Measurements from ENCODE around the gene LAMA4. TPM values are rescaled to one million over a fixed set of nuclear protein-coding genes. Genes with fewer than 3 reads are reported as not detected.

Gene LAMA4
- total RNA-seq, 1 experiment from 2014 or later = 1.1 TPM

DNA sequence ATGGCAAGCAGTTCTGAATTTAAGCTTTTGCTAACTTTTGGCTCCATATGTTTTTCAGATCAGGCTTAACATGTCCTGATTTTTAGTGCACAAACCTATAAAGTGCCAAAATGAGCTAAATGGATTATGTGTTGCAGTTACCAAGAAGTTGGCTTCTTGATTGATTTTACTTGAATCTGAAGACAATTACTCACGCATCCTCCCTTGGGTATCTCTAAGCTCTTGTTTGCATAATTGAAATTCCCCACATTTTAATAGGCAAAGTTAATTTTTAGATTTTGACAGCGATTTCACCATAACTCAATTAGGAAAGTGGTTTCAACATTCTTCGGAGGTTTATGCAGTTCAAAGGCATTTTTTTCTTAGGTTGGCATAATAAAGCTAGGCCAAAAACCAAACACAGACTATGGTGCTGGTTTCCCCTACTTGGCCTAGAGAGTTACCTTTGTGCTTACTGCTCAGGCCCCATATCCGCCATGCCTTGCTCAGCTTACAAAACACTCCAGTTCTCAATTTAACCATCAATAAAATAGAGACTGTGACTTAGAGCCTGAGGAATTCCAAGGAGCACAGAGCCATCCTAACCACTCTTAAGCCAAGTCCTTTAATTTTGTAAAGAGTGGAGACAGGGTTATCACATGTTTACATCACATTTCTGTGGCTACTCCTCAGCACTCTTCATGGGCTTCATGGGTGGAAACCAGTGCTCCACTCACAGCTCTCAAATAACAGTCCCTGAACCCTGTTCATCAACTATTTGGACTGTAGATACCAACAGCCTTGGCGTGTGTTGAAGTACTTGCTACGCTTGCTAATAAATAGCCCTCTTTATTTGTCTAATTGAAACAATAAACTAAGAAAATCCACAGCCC is 32.1 kb downstream of the LAMA4 start:
- Histone ChIP-seq H2BK20ac (ENCODE audit: low read depth, low read length, poor library complexity, severe bottlenecking) (no peak overlapping the region), H3K27ac (ENCODE audit: insufficient read length, low read depth, low read length) (no peak overlapping the region), H3K79me2 (ENCODE audit: insufficient read depth, low read length) (no peaks in the 10 kb centered on the region), H2BK5ac (ENCODE audit: insufficient read length, low read length) (no peak overlapping the region), H3T11ph (ENCODE audit: low read length) (no peak overlapping the region), H3K56ac (ENCODE audit: insufficient read length, low read depth, low read length) (no peak overlapping the region), H3K4me2 (ENCODE audit: insufficient read depth, insufficient read length, low read length) (no peak overlapping the region), H3K4ac (ENCODE audit: low read depth, low read length) (no peak overlapping the region), H4K20me1 (ENCODE audit: control insufficient read depth, insufficient read depth, insufficient read length) (no peaks in the 10 kb centered on the region), H3K23me2 (ENCODE audit: insufficient read length, low read depth, low read length, poor library complexity, severe bottlenecking) (no peaks in the 10 kb centered on the region), H3K79me1 (ENCODE audit: insufficient read depth, low read depth, low read length, poor library complexity, severe bottlenecking) (no peaks in the 10 kb centered on the region), H2BK120ac (ENCODE audit: low read depth, low read length, poor library complexity, severe bottlenecking) (no peak overlapping the region), H3K14ac (ENCODE audit: insufficient read depth, low read length) (no peak overlapping the region), H4K5ac (ENCODE audit: insufficient read length, low read depth, low read length) (no peak overlapping the region), H4K8ac (replicated peaks; ENCODE audit: insufficient read length, low read depth, low read length) (no peak overlapping the region), H3K9me3 (ENCODE audit: control insufficient read depth, low read depth, low read length) (no peaks in the 10 kb centered on the region), H3K9ac (ENCODE audit: extremely low read depth, insufficient read length, low read length) (no peak overlapping the region), H2BK15ac (ENCODE audit: low read depth, low read length) (no peak overlapping the region), H3K23ac (ENCODE audit: insufficient read length, low read depth, low read length) (no peak overlapping the region), H2AK5ac (ENCODE audit: insufficient read length, low read length) (no peak overlapping the region), H3K27me3 (ENCODE audit: insufficient read depth, low read length) (no peaks in the 10 kb centered on the region), H3K4me1 (ENCODE audit: insufficient read depth, low read length) (no peaks in the 10 kb centered on the region; the same call in 1 of the 2 replicates), H2AFZ (ENCODE audit: low read length) (no peak overlapping the region), H4K91ac (ENCODE audit: insufficient read length, low read depth, low read length) (no peak overlapping the region), H2BK12ac (ENCODE audit: insufficient read length, low read depth, low read length) (no peak overlapping the region), H3K18ac (ENCODE audit: insufficient read length, low read depth, low read length) (no peak overlapping the region)
- Mint-ChIP-seq H3K4me1 (no peaks in the 10 kb centered on the region; a peak in 1 of 4 replicates), H3K36me3 (ENCODE audit: insufficient read depth in 1 of 3, low read depth in 3 of 3) (no peaks in the 10 kb centered on the region), H3K27me3 (ENCODE audit: low read depth) (no peaks in the 10 kb centered on the region), H3K4me3 (no peak overlapping the region), H3K9me3 (no peaks in the 10 kb centered on the region), H3K27ac (no peak overlapping the region)
- WGBS (ENCODE audit: extremely low coverage, insufficient read length, low lambda C conversion rate) = no CpG with 5 or more reads among the region's 6 CpGs
- TF ChIP-seq, protein P1, sequence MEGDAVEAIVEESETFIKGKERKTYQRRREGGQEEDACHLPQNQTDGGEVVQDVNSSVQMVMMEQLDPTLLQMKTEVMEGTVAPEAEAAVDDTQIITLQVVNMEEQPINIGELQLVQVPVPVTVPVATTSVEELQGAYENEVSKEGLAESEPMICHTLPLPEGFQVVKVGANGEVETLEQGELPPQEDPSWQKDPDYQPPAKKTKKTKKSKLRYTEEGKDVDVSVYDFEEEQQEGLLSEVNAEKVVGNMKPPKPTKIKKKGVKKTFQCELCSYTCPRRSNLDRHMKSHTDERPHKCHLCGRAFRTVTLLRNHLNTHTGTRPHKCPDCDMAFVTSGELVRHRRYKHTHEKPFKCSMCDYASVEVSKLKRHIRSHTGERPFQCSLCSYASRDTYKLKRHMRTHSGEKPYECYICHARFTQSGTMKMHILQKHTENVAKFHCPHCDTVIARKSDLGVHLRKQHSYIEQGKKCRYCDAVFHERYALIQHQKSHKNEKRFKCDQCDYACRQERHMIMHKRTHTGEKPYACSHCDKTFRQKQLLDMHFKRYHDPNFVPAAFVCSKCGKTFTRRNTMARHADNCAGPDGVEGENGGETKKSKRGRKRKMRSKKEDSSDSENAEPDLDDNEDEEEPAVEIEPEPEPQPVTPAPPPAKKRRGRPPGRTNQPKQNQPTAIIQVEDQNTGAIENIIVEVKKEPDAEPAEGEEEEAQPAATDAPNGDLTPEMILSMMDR (conservative IDR thresholded peaks at IDR 0.05) = no peak
- no peak for DNase-seq
